Measurements from ENCODE around the gene SNAI3. TPM values are rescaled to one million over a fixed set of nuclear protein-coding genes. Genes with fewer than 3 reads are reported as not detected.

The SNAI3 gene
- total and polyA plus RNA-seq, 2 of the 8 experiments (the other 6 are each of a cell fraction or from before 2014, with no cell fraction given) = 8.5 to 13.3 TPM

GRCh38 chr16:88658714-88659113, 27.6 kb downstream of the SNAI3 start:
- H3K9ac ChIP-seq (replicated peaks in 1 of 4; ENCODE audit: extremely low read depth in 1 of 4, low read depth in 3 of 4, low read length in 3 of 4) = no peak overlapping the region
- H2BK20ac ChIP-seq (ENCODE audit: low read length) = no peak overlapping the region
- no peak overlapping the region for H2AFZ ChIP-seq (ENCODE audit: low read length)
- H3K9me3 ChIP-seq (ENCODE audit: insufficient read depth in 2 of 2, low read depth in 1 of 2, low read length in 1 of 2) = no peaks in the 10 kb centered on the region
- ChIA-PET CTCF (ENCODE audit: partially characterized antibody) (interaction anchor here (1.2 to 1.5 kb wide), 3 partner anchors 14 to 27 kb away, joined by 3 to 5 read pairs (median 4); no protein-coding TSS in a partner anchor), POLR2A (ENCODE audit: partially characterized antibody) (interaction anchor here (2.3 kb wide), 1 partner anchor 12 kb away, joined by 6 read pairs; no protein-coding TSS in a partner anchor)
- no peak overlapping the region for H3K4ac ChIP-seq (replicated peaks; ENCODE audit: insufficient read length, low read depth, low read length)
- no peak overlapping the region for H2BK12ac ChIP-seq (ENCODE audit: low read depth, low read length)
- H4K20me1 ChIP-seq (replicated peaks in 1 of 2; ENCODE audit: control insufficient read depth in 1 of 2, insufficient read depth in 2 of 2, low read length in 2 of 2) = peaks cover 2 to 27% of the 10 kb centered on the region in 2 experiments
- FAIRE-seq = no peak
- DNase-seq (ENCODE audit: low read depth in 1 of 2, low spot score in 2 of 2) = no peak
- H3K14ac ChIP-seq (ENCODE audit: insufficient read length) = no peak overlapping the region
- peaks cover 0 to 33% of the 10 kb centered on the region in 2 experiments; a peak in 3 of 4 replicates for H3K79me2 ChIP-seq (ENCODE audit: control insufficient read depth in 1 of 2, insufficient read depth in 2 of 2, low read length in 2 of 2)
- no peak overlapping the region for H3K23ac ChIP-seq (ENCODE audit: insufficient read length)
- H3K36me3 ChIP-seq (ENCODE audit: control insufficient read depth in 2 of 4, insufficient read depth in 4 of 4, low read length in 3 of 4) = peaks cover 3 to 22% (median 4%) of the 10 kb centered on the region in 4 experiments; a peak in 7 of 8 replicates
- H3K23me2 ChIP-seq (ENCODE audit: low read depth, low read length) = peaks cover 7% of the 10 kb centered on the region; the same call in 1 of the 2 replicates
- no peak overlapping the region for H4K8ac ChIP-seq (ENCODE audit: extremely low read depth, insufficient read depth, low read length)
- peaks cover 2% of the 10 kb centered on the region; the same call in 1 of the 2 replicates for H3K79me1 ChIP-seq (ENCODE audit: low read depth, low read length)
- H3K4me3 ChIP-seq (ENCODE audit: extremely low read depth in 1 of 4, insufficient read depth in 2 of 4, low read depth in 3 of 4, low read length in 4 of 4) = no peak overlapping the region
- H4K91ac ChIP-seq (replicated peaks; ENCODE audit: insufficient read length, low read length) = no peak overlapping the region
- no peak overlapping the region for H3K56ac ChIP-seq (replicated peaks; ENCODE audit: insufficient read length, low read depth, low read length)
- H3K4me1 ChIP-seq (replicated peaks in 1 of 4; ENCODE audit: control insufficient read depth in 3 of 4, insufficient read depth in 4 of 4, low read length in 3 of 4) = peaks cover 0 to 3% (median 0%) of the 10 kb centered on the region in 4 experiments; a peak in 2 of 7 replicates
- H4K5ac ChIP-seq (ENCODE audit: insufficient read length, low read depth, low read length) = no peak overlapping the region
- H2BK5ac ChIP-seq (ENCODE audit: low read depth, low read length) = no peak overlapping the region
- H3K18ac ChIP-seq (ENCODE audit: extremely low read depth, low read length) = no peak overlapping the region
- H2BK120ac ChIP-seq (replicated peaks; ENCODE audit: low read depth, low read length) = no peak overlapping the region
- TF ChIP-seq SIRT6 (IDR thresholded peaks at IDR 0.05; ENCODE audit: low read length) (no peak), MAX (IDR thresholded peaks at IDR 0.05) (no peak), POU5F1 (IDR thresholded peaks at IDR 0.05; ENCODE audit: low read depth, low read length) (no peak), JUND (IDR thresholded peaks at IDR 0.05; ENCODE audit: low read length) (no peak), JUN (IDR thresholded peaks at IDR 0.05; ENCODE audit: low read depth, low read length) (no peak), HDAC2 (IDR thresholded peaks at IDR 0.05; ENCODE audit: borderline replicate concordance in 1 of 2, low read depth in 2 of 2, low read length in 2 of 2) (no peak), EZH2 (IDR thresholded peaks at IDR 0.05; ENCODE audit: low read depth, low read length, severe bottlenecking) (no peak), RXRA (IDR thresholded peaks at IDR 0.05; ENCODE audit: insufficient read depth, low read depth, low read length) (no peak), CTCF (IDR thresholded peaks at IDR 0.05; ENCODE audit: control extremely low read depth in 1 of 3, insufficient read depth in 1 of 3, low read depth in 1 of 3, low read length in 3 of 3) (no peak)
- H2AK5ac ChIP-seq (ENCODE audit: low read depth, low read length) = no peak overlapping the region
- H3K27me3 ChIP-seq (replicated peaks in 1 of 4; ENCODE audit: control insufficient read depth in 3 of 4, extremely low read depth in 1 of 4, insufficient read depth in 3 of 4, low read length in 3 of 4) = no peaks in the 10 kb centered on the region
- H3K27ac ChIP-seq (ENCODE audit: low read depth, low read length) = no peak overlapping the region
- no peak overlapping the region for H2BK15ac ChIP-seq (ENCODE audit: low read length)
- H3K4me2 ChIP-seq (ENCODE audit: insufficient read depth in 1 of 2, low read depth in 2 of 2, low read length in 2 of 2) = no peak overlapping the region
- WGBS, 2 experiments (ENCODE audit: extremely low coverage in 1 of 2, insufficient coverage in 1 of 2, insufficient read length in 1 of 2, insufficient replicate concordance in 2 of 2, low coverage in 1 of 2, low lambda C conversion rate in 2 of 2, missing lambda C conversion rate in 1 of 2) = 91% methylated on average over 9 of the region's 15 CpGs; no CpG with 5 or more reads in 1 of the 2 experiments

All from H1 (cell line).